Keratinocyte (primary cell): ENCODE results near the gene PKP2. TPM values are rescaled to one million over a fixed set of nuclear protein-coding genes. Genes with fewer than 3 reads are reported as not detected.

Experiments
- DNase-seq: peaks from one replicate; pipeline ENCODE4 v3.0.0-alpha.2; 2011; ENCODE audit warnings: low read depth, missing footprints, low spot score
- FAIRE-seq: peaks from 2 replicates; lab custom pipeline; 2011; peaks lifted over from hg19 to GRCh38; lab: Jason Lieb, UNC
- H2AFZ ChIP-seq: 2 replicates; pipeline ENCODE4 v1.6.0; 2012; ENCODE audit warnings: low read length, control low read depth, inconsistent platforms; ENCODE audit not compliant: control insufficient read depth
- H3K27ac ChIP-seq: 2 replicates; pipeline ENCODE4 v1.5.1; 2011; ENCODE audit warnings: low read length; ENCODE audit not compliant: control insufficient read depth, insufficient read depth
- H3K27me3 ChIP-seq: 3 replicates; pipeline ENCODE4 v1.6.0; 2011; ENCODE audit warnings: low read length; ENCODE audit not compliant: control insufficient read depth, insufficient read depth; ENCODE audit errors: extremely low read depth
- H3K36me3 ChIP-seq, 2 experiments: 2 replicates in 1 of 2; 3 replicates in 1 of 2; pipeline ENCODE4 v1.5.1; 2011; ENCODE audit warnings: low read length in 2 of 2, mild to moderate bottlenecking in 1 of 2; ENCODE audit not compliant: control insufficient read depth in 2 of 2, insufficient read depth in 2 of 2; ENCODE audit errors: extremely low read depth in 1 of 2
- H3K4me1 ChIP-seq: 3 replicates; pipeline ENCODE4 v1.5.1; 2011; ENCODE audit warnings: low read length; ENCODE audit not compliant: control insufficient read depth, insufficient read depth; ENCODE audit errors: extremely low read depth
- H3K4me2 ChIP-seq: 3 replicates; pipeline ENCODE4 v1.6.0; 2011; ENCODE audit warnings: low read depth, low read length; ENCODE audit not compliant: control insufficient read depth, insufficient read depth; ENCODE audit errors: extremely low read depth
- H3K4me3 ChIP-seq, 3 experiments: fragments of 200-600 bp in 1 of 3; sonication (generic) in 1 of 3; 2 replicates in 2 of 3; 3 replicates in 1 of 3; pipeline ENCODE4 v1.5.1; 2011 to 2016; ENCODE audit warnings: low read length in 3 of 3, mild to moderate bottlenecking in 3 of 3, control low read depth in 2 of 3, inconsistent platforms in 1 of 3, low read depth in 1 of 3, mixed read lengths in 1 of 3, mixed run types in 1 of 3, moderate library complexity in 1 of 3; ENCODE audit not compliant: control insufficient read depth in 2 of 3, insufficient read depth in 2 of 3; ENCODE audit errors: extremely low read depth in 1 of 3
- H3K79me2 ChIP-seq: 2 replicates; pipeline ENCODE4 v1.6.0; 2012; ENCODE audit warnings: low read length; ENCODE audit not compliant: control insufficient read depth, insufficient read depth
- H3K9ac ChIP-seq: 3 replicates; pipeline ENCODE4 v1.6.0; 2011; ENCODE audit warnings: low read length; ENCODE audit not compliant: control insufficient read depth, insufficient read depth; ENCODE audit errors: extremely low read depth
- H3K9me1 ChIP-seq: 3 replicates; pipeline ENCODE4 v1.6.0; 2011; ENCODE audit warnings: low read length; ENCODE audit not compliant: control insufficient read depth, insufficient read depth; ENCODE audit errors: extremely low read depth
- H3K9me3 ChIP-seq: 2 replicates; pipeline ENCODE4 v1.5.1; 2012; ENCODE audit warnings: low read depth, low read length; ENCODE audit not compliant: control insufficient read depth
- H4K20me1 ChIP-seq: 3 replicates; pipeline ENCODE4 v1.6.0; 2011; ENCODE audit warnings: low read length; ENCODE audit not compliant: control insufficient read depth, insufficient read depth; ENCODE audit errors: extremely low read depth
- CTCF ChIP-seq, 3 experiments: IDR thresholded peaks in 1 of 3; conservative IDR thresholded peaks in 1 of 3; optimal IDR thresholded peaks in 1 of 3; 2 replicates in 2 of 3; 3 replicates in 1 of 3; pipeline versions ENCODE3 to v1.5.1; 2011; ENCODE audit warnings: low read length in 3 of 3, mild to moderate bottlenecking in 3 of 3, moderate library complexity in 2 of 3, control low read depth in 1 of 3, inconsistent platforms in 1 of 3; ENCODE audit not compliant: insufficient read depth in 2 of 3; ENCODE audit errors: extremely low read depth in 1 of 3
- EZH2 ChIP-seq: IDR thresholded peaks from one replicate; pipeline ENCODE4 v1.6.1; 2012; ENCODE audit warnings: inconsistent platforms, mild to moderate bottlenecking, low read length, moderate library complexity
- dilution Hi-C: fragments of 300-500 bp; cut with MboI; formaldehyde crosslinking; loops from one replicate; pipeline ENCODE4 v1.7.0; 2020; ENCODE audit warnings: low sequenced_read_pairs; ENCODE audit not compliant: extremely low pct_ligation_motif_present
- polyA plus RNA-seq, 5 experiments: library from polyadenylated mRNA; depleted of rRNA in 3 of 5; stranded (reverse) in 3 of 5; stranded (forward) in 1 of 5; unstranded in 1 of 5; fragments of >200 nt; gene quantifications; 1 replicate in 1 of 5; 2 replicates in 3 of 5; 3 replicates in 1 of 5; pipeline versions ENCODE4 v1.2.1 to v1.2.3, GENCODE V29; 2011 to 2012; ENCODE audit warnings: missing spikeins in 2 of 5, low read depth in 1 of 5, low replicate concordance in 1 of 5

PKP2 gene
- polyA plus RNA-seq, 1 donor (not counting 4 experiments of a cell fraction or from before 2014, with no cell fraction given) = 50.4 TPM

DNA sequence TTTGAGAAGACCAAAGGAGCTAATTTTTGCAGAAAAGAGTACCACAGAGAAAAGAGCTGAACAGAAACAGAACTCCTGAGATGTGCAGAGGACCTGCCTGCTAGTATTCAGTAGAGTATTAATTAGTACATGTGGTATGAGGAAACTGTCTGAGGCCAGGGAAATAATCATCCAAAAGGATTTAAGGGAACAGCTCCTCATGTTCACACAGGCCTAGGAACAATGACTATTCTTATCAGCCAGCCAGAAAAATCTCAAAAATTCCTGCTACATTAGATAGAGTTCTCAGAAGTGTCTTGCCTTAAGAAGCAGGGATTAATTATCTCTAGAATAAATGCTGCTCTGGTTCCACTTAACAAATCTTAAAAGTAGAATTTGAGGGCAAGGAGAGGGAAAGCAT lies 36.4 kb downstream of the PKP2 start:
- dilution Hi-C loops = no loop called here

GRCh38 chr12:32859389-32859788 lies 37.2 kb downstream of the PKP2 start:
- dilution Hi-C loops = no loop called here
- no peak for DNase-seq
- Histone ChIP-seq H3K36me3 (peaks cover 4 to 5% of the 10 kb centered on the region in 2 experiments), H3K9me1 (no peaks in the 10 kb centered on the region), H2AFZ (no peak overlapping the region), H3K27ac (no peak overlapping the region), H3K27me3 (no peaks in the 10 kb centered on the region), H4K20me1 (no peaks in the 10 kb centered on the region), H3K4me2 (no peak overlapping the region), H3K9ac (no peak overlapping the region), H3K4me3 (no peak overlapping the region), H3K79me2 (peaks cover 71% of the 10 kb centered on the region), H3K4me1 (peaks cover 18% of the 10 kb centered on the region), H3K9me3 (no peaks in the 10 kb centered on the region)
- TF ChIP-seq CTCF (optimal IDR thresholded peaks at IDR 0.05 in 1 of 3, IDR thresholded peaks at IDR 0.05 in 1 of 3, conservative IDR thresholded peaks at IDR 0.05 in 1 of 3; ENCODE audit: extremely low read depth in 1 of 3, insufficient read depth in 2 of 3, low read length in 3 of 3) = no peak
- TF ChIP-seq EZH2 = no peak
- FAIRE-seq = no peak

More for the DNA sequence above, 36.4 kb downstream of the PKP2 start:
- peaks cover 67% of the 10 kb centered on the region for H3K79me2 ChIP-seq
- peak overlapping the region; percentile 60 for H3K4me2 ChIP-seq
- peaks cover 3 to 4% of the 10 kb centered on the region in 2 experiments for H3K36me3 ChIP-seq
- peaks cover 18% of the 10 kb centered on the region for H3K4me1 ChIP-seq
- no peaks in the 10 kb centered on the region for H3K27me3 ChIP-seq
- no peak overlapping the region for H2AFZ ChIP-seq
- H3K9ac ChIP-seq = no peak overlapping the region
- H4K20me1 ChIP-seq = no peaks in the 10 kb centered on the region
- FAIRE-seq = peak; percentile 91
- DNase-seq = no peak
- TF ChIP-seq EZH2 (no peak), CTCF (optimal IDR thresholded peaks at IDR 0.05 in 1 of 3, IDR thresholded peaks at IDR 0.05 in 1 of 3, conservative IDR thresholded peaks at IDR 0.05 in 1 of 3; ENCODE audit: extremely low read depth in 1 of 3, insufficient read depth in 2 of 3, low read length in 3 of 3) (no peak)
- H3K9me3 ChIP-seq = no peaks in the 10 kb centered on the region
- H3K9me1 ChIP-seq = no peaks in the 10 kb centered on the region
- H3K4me3 ChIP-seq = peak overlapping the region in 1 of 3 experiments; percentile 57
- H3K27ac ChIP-seq = peak overlapping the region; percentile 31
